Neural progenitor cell (in vitro differentiated cells): ENCODE data around the gene MACC1.

Source experiments
- EZH2 ChIP-seq: fragments of 200-600 bp; sonication (generic); IDR thresholded peaks from 2 replicates; pipeline ENCODE4 v1.6.1; 2017; ENCODE audit warnings: antibody characterized with exemption, mild to moderate bottlenecking, moderate library complexity
- EZH2phosphoT487 ChIP-seq: fragments of 200-600 bp; sonication (generic); IDR thresholded peaks from 2 replicates; pipeline ENCODE4 v1.6.1; 2017; ENCODE audit warnings: antibody characterized with exemption

- TF ChIP-seq EZH2phosphoT487 (no peak), EZH2 (no peak)
Observed at GRCh38 chr7:20224025-20224424, 6.8 kb upstream of the MACC1 start.
